GM19023 (cell line): ENCODE data around the gene CCR7.

ENCODE experiments used
- ATAC-seq: cut with Tn5 transposase; IDR thresholded peaks from one replicate; pipeline ENCODE4 v1.9.1; 2021; ENCODE audit warnings: mild to moderate bottlenecking, moderate library complexity; ENCODE audit not compliant: unreplicated experiment

Gene CCR7

DNA sequence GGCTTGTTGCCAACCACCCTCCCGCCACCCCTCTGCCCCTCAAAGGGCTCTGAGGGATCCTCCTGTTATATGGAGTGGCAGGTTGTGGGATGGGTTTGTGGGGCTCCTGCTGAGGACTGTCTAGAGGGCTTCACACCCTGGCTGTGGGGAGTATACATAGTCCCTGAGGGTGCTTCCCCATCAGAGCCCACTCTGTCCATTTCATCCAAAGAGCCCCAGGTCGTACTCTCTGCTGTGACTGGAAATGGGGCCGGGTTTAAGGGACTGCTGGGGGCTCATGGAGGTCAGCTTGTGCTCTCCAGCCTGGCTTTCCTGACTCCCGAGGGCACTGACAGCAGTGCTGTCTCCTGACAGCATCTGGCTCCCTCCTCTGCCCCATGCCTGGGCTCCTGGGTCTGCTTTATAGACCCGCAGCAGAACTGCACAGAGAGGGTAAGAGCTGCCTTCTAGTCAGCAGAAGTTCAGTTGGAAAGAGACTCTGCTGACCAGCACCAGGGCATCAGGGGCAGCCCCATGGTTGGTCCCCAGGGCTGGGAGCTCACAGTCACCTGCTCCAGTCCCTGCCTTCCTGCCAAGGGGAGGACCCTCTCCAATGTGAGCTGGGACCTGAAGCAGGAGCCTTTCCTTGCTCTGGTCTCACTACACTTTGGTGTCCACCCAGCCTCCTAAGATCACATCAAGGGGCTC is 46.0 kb downstream of the CCR7 start:
- ATAC-seq = no peak

DNA sequence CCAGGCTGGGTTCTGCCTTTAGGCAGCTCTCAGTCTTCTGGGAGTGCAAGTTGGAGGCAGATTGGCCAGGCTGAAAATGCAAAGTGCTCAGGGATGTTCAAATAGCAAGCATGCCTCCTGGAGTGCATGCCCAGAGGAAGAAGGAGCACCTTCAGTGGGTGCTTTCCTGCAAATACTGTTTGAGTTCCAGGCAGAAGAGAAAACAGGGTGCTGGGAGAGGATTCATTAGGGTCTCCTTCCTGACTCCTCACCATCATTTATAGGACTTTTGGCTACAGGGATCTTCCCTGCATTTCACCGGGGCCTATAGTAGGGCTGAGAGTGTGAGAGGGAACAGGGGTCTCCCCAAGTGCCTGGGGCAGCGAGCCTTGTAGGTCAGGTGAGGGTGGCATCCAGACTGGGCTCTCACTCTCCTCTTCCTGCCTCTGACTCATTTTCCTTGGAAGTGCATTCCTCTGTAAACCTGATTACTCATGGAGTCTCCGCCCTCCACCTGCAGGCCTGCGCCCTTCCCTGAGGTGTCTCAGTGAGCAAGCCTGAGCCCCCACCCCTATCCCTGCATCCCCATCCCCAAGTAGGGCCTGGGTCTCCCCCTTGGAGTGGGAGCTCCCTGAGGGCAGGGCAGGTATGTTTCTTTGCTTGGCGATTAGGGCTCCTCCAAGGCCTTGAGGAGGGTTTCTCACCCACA is 46.7 kb downstream of the CCR7 start:
- ATAC-seq = no peak

DNA sequence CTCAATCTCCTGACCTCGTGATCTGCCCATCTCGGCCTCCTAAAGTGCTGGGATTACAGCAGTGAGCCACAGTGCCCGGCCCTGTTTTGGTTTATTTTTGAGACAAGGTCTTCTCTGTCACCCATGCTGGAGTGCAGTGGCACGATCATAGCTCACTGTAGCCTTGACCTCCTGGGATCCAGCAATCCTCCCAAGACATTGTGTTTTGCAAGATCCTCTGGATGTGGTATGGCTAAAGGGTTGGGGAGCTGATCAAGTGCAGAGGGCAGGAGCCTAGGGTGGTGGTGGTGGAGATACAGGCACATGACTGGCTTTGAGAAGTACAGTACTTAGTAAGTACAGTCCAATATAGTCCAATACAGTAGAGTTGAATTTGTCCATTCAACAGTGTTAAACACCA is 47.3 kb downstream of the CCR7 start:
- ATAC-seq = no peak

DNA sequence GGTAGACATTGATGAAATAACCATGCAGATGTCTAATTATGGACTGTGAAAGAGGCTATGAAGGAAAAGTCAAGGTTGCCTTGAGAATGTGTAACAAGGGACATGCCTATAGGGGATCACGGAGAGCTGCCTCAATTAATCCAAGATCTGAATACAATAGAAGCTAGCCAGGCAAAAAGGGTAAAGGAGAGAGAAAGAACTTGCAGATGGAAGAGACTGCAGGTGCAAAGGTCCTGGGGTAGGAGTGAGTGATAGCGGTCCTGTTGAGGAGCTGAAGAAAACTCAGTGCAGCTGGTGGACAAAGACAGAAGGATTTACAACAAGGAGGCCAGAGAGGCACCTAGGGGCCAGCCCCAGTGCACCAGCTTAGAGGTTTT is 48.0 kb downstream of the CCR7 start:
- no peak for ATAC-seq

DNA sequence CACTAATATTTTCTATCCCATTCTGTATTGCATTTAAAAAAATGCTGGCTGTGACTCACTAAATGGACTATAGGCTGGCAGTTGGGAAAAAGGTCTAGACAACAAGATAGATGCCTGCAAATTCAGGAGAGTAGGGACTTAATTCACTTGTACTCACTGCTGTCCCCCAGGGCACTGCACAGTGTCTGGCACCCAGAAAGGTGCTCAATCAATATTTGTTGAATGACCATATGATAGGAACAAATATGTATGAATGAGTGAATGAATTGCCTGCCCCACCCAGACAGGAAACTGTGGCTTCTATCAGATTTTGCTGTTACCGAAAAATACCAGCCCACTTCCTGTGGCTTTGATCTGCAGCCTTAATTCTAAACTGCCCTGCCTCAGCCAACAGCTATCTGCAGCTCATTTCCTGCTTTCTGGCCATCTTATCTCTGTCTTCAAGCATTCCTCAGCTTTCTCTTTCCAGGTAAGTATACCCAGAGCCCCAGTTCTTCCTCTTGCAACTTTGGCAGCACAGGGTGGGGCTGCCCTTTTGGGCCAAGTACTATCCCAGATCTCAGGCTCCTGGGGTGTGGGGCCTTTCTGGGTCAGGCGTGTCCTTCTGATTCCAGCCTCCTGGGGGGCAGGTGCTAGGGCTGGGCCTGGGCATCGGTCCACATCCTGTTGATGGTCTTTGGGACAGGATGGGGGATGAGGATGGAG is 48.5 kb downstream of the CCR7 start:
- ATAC-seq = no peak

DNA sequence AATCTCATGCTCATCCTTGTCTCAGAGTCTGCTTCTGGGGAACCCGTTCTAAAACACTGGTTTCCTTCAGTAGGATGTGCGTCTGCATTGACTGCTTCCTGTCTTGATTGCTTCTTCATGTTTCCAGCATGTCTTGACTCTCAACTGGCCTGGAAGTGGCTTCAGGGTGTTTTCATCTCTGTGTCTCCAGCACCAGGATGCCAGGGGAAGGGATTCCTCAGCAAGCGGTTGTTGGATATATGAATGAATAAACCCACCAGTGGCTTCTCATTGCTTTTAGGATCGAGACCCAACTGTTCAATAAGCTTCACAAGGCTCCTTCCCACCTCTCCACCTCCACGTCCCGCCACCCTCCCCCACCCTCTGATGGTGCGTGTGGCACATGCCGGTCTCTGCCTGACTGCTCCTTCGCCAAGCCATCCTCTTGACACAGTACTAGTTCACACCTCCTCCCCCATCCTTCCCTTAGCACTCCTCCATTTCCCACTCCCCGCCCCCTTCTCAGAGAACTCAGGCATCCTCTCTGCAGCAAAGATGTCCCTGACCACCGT is 49.7 kb downstream of the CCR7 start:
- ATAC-seq = no peak

DNA sequence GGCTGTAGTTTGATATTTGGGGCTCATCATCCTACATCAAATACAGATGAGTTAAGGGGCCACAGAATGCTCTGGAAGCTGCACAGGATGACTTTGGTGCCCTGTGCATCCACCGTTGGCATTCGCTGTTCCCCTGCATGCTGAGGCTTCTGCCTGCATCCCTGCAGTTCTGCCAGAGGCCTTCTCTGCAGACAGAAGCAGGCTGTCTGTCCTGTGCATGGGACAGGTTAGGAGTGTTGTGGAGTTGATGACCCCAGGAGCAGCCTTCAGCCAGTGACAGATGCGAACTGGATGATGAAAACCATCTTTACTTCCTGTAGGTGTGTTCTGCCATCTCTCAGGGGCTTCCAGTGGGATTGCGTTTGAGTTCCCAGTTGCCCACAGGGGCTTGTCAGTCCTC is 50.3 kb downstream of the CCR7 start:
- ATAC-seq = no peak

DNA sequence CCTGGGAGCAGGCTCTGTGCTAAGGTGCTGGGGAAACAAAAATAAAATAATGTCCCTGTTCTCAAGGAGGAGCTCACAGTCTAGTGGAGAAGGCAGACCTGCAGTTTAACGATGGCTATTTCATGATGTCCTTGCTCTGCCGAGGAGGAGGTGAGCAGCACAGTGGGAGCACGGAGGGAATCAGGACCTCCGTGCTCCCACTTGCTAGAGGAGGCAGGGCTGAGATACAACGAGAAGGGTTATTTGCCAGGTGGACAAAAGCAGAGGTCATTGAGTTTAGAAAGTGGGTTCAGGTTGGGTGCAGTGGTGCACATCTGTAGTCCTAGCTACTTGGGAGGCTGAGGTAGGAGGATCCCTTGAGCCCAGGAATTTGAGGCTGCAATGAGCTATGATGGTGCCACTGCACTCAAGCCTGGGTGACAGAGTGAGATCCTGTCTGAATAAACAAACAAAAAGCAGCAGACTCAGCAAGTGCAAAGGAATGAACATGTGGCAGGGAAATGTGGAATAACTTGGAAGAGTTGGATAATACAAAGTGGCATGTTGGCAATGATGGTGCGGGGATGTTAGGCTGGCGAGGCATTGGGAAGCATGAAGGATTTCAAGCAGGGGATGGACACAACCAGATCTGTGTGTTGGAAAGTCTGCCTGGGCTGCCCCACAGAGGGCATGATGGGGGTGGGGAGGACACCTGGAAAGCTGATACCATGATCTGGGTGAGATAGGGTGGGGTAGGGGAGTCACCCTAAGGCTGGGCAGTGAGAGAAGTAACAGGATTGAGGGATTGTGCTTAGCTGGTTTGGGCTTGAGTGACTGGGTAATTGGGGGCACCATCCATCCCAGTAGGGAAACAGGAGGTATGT is 51.0 kb downstream of the CCR7 start:
- ATAC-seq = no peak

DNA sequence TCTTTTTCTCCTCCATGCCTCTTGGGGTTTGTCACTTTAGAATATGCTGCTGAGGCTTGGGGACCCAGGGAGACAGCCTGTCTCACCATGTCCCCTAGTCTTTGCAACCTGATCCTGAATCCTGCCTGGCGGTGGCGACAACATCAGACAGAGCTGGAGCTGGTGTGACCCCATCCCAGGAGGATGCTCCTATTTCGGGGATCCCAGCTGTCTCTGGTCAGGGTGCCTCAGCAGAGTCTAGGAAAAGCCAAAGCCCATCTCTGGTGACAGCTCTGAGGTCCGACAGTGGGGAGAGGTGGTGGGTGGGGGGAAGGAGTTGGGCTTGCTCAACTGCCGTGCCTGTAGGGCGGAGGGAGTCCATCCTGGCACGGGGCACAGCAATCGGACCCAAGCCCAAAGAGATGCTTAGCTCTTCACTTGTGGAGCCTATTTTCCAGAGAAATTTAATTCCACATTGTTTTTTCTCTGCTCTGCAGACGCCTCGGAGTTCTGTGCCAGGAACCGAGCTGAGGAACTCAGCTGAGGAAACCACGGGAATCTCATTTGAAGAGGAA is 53.5 kb downstream of the CCR7 start:
- ATAC-seq = no peak

DNA sequence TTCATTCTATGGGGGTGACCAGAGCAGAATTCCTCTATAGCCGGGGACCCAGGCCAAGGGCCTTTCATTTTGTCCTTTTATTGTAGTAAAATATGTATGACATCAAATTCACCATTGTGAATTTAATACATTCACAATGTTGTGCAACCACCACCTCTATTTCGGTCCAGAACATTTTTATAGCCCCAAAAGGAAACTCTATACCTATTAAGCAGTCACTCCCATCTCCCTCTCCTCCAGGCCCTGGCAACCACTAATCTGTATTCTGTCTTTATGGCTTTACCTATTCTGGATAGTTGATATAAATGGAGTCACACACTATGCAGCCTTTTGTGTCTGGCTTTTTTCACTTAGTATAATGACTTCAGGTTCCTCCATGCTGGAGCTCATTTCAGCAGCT is 54.1 kb downstream of the CCR7 start:
- no peak for ATAC-seq

DNA sequence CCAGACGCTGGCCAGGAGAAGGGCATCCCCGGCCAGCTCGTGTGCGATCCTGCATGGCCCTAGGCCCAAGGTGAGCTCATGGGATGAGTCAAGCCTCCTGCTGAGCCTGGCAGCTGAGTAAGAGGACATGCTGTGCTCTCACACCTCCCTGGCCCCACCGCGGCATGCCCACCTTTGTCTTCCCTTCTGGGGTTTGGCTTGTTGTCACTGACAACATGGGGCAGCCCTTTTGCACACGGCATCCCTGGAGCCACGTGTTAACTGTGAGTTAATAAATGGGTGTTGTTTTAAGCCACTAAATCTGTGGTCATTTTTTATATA is 55.0 kb downstream of the CCR7 start:
- no peak for ATAC-seq

DNA sequence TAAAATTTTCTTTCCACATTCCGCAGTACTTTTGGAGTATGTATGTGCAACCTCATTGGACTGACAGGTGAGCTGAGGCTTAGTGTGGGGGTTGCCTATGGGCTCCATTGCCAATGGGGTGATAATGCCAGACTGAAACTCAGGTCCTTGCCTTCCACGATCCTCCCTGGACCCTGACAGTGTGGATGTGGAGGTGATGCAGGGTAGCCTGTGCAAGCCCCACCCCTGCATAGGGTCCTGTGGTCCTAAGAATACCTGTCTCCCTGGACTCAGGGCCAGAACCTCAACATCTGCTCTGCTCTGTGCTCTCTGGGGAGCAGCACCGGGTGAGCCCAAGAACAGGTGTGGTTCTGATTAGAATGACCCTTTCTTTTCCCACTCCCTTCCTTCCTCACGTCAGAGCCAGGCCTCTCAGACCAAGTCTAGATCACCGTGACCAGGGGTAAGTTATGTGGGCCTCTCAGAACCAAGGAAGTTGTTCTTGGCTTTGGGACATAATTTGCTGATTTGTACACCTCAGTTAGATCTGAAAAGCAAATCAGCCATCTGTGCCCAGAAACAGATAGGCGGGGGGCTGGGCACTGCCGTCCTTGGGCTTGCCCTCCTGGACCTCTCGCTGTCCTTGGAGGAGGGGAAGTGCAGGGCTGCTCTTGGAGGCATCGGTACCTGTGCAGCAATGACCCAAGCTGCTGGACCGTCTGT is 55.5 kb downstream of the CCR7 start:
- no peak for ATAC-seq

DNA sequence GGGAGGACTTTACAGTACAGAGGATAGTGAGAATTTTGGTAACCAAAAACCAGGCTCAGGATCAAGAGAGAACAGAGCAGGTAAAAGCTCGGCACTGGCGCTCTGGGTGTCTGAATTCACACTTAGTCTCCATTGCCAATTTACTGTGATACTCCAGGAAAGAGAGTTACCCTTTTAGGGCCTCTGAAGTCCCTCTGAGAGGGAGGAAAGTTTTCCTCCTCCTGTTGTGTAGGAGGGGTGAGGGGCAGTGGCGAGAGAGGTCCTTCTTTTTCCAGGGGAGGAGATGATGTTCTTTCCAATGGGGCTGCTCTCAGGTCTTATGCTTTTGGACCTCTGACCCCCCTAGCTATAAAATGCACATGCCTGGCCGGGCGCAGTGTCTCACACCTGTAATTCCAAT is 58.5 kb downstream of the CCR7 start:
- no peak for ATAC-seq
